NCI-H69 (cell line): ENCODE results near the gene ST3GAL4.
A peak's percentile ranks its signal among the peaks of the same experiment; 100 is the strongest.
"Not testable (repeated sequence)": the region's sequence is repeated elsewhere in the genome, so short reads cannot be mapped to it uniquely, and the experiment has no call there.

Experiments
- DNase-seq: peaks from one replicate; lab custom pipeline; 2025; lab: John Stamatoyannopoulos, UW

ST3GAL4 gene, protein sequence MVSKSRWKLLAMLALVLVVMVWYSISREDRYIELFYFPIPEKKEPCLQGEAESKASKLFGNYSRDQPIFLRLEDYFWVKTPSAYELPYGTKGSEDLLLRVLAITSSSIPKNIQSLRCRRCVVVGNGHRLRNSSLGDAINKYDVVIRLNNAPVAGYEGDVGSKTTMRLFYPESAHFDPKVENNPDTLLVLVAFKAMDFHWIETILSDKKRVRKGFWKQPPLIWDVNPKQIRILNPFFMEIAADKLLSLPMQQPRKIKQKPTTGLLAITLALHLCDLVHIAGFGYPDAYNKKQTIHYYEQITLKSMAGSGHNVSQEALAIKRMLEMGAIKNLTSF

DNA sequence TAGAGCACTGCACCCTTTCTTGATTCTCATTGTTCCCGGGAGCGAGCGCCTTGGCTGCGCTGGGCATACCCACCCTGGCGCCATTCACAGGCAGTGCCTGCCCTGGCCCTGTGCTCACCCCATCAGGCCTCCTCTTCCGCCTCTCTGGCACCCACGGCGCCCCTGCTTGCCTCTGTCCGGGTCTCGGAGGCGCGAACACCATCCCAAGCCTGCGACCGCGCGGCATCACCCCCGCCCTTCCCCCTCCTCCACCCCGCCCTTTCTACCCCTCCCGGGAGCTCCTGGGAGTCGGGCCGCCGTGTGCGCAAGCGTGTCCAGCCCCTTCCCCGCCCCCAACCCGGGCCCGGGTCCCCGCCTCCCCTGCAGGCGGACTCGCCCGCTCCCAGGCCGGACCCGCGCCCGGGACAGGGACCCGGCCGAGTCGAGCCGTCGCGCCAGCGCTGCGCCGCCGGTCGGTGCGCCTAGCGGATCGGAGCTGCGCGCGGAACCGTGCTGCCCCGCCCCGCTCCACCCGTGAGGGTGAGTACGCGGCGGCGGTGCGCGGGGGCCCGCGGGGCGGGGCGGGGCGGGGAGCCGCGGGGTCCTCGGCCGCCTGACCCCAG, at the start of gene ST3GAL4:
Gene ST3GAL4, plus strand, starts transcription at position 363 of the 602 bp plus-strand sequence. CDS start 50,470 bp downstream, outside the sequence.
- DNase-seq = peak; percentile 94

DNA sequence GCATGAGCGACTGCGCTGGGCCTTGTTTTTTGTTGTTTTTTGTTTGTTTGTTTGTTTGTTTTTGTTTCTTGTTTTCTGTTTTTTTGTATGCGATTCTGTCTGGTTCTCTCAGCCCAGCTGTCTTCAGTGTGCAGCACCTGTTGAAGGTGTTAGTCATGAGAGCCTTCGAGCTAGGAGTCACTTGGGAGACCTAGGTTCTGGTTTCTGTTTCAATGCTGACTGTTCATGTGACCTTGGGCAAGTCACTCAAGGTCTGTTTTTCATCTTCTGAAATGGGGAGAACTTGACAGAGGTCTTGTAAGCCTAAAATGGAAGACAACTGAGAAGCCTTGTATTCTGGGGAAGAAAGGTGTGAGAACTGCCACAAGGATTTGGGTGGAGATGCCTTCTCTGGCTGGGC, 49.8 kb upstream of the ST3GAL4 start:
- no peak for DNase-seq

DNA sequence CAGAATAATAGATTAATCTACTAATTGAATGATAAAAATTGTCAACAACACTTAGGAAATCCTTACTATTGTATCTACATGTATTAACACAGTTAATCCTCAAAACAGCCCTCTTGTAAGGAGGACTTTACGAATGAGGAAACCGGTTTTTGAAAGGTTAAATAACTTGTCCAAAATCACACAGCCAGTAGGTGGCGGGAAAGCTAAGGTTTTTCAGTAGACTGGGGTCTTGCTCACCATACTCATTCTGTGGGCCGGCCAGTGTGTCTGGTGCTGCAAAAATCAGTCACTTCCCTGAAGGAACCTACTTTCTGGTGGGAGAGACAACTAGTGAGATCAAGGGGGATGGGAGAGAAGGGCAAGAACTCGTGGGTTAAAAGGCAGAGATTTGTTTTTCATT, 47.8 kb upstream of the ST3GAL4 start:
- DNase-seq = peak; percentile 65

DNA sequence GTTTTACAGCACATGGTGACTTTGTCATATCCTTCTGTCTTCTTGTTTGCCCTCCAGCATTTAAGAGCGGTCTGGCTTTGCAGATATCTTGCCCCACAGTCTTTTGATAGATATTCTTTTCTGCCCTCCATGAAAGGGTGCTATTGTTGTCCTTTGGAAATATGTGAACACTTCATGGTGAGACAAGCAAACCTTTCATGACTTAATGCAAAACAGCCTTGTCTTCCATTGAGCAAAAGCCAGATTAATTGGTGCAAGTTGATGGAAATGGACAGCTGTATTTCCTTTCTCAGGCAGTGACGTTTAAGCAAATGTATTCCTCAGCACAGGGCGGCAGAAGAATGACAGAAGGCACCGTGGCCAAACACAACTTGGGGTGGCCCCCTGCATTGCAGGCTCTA, 47.2 kb upstream of the ST3GAL4 start:
- DNase-seq = no peak

DNA sequence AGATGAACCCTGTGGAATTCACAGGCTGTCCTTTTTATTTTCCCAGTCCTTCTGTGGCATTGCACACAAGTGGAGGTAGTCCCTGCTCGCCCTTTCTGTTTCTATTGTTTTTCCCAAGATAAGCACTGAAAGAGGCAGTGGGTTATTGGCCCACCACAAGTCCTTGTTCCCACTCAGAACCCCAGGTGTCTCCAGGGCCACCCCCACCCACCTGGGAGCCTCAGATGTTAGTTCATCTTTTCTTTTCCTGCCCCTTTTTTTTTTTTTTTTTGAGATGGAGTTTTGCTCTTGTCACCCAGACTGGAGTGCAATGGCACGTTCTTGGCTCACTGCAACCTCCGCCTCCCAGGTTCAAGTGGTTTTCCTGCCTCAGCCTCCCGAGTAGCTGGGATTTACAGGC, 46.7 kb upstream of the ST3GAL4 start:
- not testable (repeated sequence) for DNase-seq

DNA sequence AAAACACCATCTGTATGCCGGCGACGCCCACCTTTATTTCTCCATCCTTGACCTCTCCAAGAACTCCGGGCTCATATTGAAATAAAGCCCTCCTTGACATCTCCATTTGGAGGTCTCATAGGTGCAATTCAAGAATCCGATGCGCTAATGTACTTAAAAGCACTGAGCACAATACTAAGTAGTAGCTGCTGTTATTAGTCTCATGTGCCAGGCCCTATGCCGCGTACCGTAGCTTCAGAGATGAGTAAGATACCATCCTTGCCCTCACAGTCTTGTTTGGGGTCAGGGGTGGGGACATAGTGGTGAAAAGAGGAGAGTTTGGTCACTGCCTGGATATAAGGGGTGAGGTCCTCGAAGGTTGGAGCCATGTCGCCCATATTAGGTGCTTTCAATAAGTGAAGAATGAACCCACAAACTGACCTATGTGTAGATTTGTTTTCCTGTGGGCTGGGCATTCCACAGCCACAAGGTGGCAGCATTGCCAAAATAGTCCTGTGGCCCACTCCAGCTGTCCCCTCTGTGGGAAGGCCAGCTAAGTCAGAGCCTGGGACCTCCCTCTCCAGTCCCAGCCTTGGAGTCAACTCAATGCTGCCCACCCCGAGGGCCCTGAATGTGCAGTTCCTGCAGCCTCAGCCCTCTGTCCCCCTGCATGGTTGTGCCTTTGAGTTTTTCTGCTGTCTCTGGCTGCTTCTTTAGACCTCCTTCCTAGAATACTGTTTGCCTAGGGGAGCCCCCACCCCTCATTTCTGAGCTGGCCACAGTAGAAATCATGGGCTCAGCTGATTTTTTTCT, 45.1 kb upstream of the ST3GAL4 start:
- peak; percentile 77 for DNase-seq

DNA sequence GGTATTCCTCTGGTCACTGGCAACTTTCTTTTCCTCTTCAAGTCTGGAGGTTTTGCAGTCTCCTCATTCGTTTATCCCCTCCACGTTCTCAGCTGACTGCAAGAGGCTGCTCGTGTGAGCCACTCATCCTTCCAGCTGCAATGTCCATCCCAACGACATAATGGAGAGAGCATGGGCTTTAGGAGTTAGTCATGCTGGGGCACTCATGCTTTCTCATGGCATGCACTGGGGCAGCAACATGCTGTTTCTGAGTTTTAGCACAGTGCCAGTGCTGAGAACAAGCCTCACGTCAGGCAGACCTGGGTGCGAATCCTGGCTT, 44.5 kb upstream of the ST3GAL4 start:
- no peak for DNase-seq

DNA sequence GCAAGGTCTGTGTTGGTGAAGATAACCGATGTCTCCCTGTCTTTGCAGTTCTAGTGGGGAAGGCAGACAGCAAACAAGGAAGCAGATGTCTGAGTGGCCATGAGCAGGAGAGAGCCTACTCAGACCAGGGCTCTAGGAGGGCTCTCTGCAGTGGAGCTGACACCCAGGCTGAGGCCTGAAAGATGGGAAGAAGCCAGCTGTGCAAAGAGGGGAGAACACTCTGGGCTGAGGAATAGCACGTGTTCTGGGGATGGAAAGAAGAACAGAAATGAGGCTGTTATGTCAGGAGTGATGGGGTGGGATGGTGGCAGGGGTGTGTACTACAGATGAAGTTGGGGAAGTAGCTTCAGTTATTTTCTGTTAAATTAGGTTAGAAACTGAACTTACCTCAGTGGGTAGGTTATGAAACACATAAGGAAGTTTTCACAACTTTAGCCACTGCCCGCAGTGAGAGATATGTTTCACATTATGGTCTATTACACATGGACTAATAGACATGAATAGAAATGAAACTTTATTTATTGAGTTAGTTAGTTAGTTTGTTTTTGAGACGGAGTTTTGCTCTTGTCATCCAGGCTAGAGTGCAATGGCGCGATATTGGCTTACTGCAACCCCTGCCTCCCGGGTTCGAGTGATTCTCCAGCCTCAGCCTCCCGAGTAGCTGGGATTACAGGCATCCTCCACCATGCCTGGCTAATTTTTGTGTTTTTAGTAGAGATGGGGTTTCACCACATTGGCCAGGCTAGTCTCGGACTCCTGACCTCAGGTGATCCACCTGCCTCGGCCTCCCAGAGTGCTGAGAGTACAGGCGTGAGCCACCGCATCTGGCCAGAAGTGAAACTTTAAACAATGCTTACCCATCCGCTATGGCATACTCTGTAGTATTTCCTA, 43.8 kb upstream of the ST3GAL4 start:
- DNase-seq = no peak

DNA sequence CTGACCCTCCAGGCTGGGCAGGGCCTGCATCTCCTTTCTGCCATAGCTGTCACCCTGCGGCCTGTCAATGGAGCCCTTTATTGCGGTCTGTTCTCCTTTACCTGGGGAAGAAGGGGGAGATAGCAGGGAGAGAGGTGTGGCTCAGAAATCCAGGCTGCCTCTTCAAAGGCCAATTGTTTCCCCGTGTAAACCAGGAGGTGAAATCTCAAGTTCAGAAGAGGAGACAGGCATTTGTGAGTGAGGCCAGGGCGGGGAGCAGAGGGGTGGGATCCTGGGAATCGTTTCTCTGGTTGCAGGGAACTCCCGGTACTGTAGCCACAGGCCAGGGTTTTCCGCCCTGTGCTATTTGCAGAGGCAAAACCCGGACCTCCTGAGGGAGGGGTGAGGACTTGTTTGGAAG, 42.5 kb upstream of the ST3GAL4 start:
- DNase-seq = no peak

DNA sequence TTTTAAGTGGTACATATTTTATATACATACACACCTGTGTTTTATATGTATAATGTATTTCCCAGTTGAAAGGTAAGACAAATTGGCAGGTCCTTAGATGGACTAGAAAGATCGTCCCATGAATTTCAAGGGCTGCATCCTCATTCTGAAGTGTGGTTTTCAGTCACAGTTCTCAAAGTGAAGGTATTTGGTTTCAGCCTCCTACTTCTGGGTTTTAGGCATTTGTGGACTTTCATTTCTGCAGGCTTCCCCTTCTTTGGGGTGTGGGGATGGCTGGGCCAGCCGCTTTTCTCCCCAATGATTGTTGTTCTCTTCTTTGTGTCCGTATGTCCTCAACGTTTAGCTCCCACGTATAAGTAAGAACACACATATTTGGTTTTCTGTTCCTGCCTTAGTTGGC, 41.7 kb upstream of the ST3GAL4 start:
- no peak for DNase-seq

DNA sequence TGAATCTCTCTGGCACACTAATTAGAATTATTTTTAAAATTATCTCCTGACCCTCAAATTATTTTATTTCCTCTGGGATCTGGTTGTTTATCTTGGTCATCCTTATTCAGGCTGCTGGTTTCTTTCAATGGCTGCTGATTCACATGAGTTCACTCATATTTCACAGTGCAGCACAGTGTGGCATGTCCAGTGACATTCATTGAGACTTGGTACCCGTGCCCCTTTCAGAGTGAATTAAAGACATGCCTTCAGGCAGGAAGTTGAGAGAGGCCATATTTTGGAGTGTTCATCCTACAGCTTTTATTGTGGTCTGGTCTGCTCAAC, 38.1 kb upstream of the ST3GAL4 start:
- DNase-seq = no peak

DNA sequence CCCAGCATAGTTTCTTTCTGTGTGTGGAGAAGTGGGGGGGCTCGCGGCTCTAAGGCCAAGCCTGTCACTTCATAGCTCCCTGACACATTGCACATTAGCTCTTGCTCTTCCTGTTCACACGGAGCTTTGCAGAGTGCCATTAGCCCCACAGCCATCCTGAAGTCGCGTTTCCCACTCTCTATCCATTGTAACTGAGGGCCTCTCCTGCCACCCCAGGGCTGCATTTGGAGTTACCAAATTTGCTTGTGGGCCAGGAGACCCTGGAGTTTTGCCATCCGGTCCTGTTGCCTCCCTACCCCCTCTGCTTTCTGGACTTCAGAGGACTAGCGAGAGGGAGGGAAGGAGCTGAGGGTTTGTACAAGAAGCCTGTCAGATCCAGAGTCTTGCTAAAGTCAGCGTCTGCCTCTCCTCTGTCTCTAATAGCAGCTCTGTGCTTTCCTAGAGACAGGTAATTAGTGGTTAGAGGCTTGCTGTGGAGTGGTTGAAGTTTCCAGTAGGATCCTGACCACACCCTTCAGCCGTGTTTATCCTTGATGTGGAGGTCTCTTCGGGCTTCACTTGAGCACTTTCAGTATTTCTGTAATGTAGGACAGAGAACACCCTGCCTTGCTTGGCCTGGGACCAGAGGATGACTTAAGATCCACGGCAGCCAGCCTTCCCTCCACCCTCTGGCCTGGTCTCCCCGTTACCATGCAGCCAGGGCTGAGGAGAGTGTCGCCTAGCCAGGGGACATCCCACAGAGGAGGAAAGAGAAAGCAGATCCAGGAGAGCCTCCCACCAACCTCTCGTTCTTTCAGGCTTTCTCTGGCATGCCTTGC, 37.5 kb upstream of the ST3GAL4 start:
- peak; percentile 72 for DNase-seq

DNA sequence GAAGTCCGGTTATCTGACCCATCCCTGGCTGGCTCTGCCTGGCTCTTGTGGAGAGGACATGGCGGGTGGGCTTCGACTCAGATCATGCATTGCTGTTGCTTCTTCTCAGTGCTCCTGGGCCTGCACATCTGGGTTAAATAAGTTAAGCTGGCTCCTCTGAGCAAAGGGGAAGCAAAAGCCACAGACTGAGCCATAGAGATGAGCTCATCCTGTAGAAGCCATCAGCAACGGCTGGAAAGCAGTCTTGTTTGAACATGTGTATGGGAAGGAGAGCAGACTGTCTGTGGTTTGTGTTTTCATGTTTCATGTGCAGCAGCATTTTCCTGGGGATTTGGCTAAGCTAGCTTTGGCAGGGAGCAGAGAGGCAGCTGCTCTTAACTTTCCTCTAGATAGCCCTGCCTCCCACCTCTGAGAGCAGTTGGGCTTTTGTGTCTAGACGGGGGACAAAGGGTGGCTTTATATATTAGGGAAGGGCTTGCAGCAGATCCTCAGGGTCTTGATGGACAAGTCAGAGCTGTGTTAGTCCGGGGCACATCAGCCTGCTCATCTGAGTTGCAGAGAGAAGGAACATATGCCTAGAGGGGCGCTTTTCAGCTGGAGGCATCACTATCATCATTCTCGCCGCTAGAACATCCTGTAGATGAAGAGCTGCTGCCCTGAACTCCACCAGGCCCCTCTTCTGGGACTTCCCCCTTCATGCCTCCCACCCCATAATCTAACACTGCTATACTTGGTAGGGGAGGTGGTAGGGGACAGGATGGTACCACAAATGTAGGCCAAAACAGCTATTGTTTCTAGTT, 36.7 kb upstream of the ST3GAL4 start:
- DNase-seq = peak; percentile 17

DNA sequence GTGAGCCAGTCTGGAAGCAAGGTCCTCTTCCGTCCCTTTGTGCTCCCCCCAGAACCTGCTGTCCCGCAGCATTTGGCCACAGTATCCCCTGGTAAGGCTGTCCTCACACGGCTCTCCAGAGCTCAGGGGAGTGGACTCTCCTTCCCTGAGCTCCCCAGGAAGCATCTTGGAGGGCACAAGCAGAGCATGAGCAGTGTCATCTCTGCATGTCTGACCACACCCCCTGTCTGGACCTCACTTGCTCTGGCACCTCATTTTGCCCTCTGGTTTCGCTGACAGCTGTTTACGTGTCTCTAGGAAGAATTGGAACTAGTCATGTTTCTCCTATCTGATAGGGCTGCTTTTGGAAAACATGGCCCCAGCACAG, 36.1 kb upstream of the ST3GAL4 start:
- no peak for DNase-seq

DNA sequence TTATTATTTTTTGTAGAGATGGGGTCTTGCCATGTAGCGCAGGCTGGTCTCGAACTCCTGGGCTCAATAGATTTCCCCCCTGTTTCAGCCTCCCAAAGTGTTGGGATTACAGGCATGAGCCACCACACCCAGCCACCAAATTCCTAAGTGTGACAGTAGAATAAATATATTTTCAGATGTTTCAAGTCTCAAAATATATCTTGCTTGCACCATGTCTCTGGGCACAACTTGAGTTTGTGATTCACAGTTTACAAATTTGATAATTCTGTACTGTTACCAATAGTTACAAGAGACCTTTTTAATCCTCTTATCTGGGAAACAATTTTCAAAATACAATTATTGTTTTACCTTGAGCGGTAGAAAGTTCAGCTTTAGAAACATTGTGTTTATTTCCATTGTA, 32.5 kb upstream of the ST3GAL4 start:
- DNase-seq = no peak

DNA sequence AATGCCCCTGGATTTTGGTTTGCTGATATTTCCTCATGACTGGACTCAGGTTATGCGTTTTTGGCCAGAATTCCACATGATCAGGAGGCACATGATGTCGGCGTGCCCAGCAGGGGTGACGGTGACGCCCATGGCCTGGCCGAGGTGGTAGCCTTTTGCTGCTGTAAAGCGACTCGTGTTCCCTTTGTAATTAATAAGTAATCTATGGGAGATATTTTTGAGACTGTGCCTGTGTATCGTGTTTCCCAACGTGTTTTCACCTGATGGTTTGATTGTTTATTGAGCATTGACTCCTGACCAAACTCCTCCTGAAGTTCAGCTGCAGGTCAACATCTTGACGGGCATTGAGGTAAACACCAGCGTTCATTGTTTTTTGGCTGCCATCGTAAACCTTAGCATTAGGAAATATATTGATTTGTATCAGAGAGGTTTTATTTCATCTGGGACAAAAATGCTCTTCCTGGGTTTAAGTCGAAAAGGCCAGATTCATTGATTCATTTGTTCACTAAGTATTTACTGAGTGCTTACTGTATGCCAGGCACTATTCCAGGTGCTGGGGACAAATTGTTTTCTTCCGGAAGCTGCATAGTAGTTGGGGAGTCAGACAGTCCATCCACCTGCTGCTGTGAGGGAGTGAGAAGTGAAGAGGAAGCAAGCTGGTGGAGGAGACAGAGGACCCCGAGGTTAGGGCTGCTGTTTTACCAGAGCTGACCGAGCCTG, 28.0 kb upstream of the ST3GAL4 start:
- DNase-seq = no peak

DNA sequence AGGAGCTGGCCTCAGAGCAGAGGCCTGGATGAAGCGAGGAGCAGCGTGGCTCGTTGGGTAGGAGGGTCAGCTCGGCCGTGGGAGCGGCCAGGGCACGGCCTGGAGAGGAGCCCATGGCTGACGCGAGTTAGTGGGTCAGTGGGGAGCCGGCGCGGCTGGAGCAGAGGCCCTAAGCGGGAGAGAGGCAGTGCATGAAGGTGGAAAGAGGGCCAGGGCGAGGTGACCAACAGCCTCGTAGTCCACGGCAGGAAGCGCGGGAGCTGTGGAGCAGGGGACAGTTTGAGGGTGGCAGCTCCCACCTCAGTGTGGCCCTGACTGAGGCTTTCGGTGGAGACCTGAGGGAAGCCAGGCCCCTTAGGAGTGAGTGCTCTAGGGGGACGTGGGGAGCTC, 27.5 kb upstream of the ST3GAL4 start:
- no peak for DNase-seq

DNA sequence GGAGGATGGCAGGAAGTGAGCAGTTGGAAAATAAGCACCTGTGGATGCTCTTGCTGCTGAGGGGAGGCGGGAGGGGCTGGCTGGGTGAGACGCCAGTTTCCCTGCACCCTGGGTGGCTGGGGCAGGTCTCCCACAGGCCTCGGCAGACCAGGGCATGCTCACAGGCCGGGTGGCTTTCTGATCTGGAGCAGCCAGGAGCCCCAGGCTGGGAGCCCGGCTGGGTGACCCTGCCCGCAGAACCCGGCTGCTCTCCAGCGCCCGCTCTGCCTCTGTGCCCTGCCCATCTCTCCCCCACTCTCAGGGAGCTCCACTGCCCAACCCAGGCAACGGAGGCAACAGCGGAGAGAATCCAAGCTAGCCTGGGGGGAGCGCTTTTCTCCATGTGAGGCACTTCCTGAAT, 27.0 kb upstream of the ST3GAL4 start:
- peak; percentile 70 for DNase-seq

DNA sequence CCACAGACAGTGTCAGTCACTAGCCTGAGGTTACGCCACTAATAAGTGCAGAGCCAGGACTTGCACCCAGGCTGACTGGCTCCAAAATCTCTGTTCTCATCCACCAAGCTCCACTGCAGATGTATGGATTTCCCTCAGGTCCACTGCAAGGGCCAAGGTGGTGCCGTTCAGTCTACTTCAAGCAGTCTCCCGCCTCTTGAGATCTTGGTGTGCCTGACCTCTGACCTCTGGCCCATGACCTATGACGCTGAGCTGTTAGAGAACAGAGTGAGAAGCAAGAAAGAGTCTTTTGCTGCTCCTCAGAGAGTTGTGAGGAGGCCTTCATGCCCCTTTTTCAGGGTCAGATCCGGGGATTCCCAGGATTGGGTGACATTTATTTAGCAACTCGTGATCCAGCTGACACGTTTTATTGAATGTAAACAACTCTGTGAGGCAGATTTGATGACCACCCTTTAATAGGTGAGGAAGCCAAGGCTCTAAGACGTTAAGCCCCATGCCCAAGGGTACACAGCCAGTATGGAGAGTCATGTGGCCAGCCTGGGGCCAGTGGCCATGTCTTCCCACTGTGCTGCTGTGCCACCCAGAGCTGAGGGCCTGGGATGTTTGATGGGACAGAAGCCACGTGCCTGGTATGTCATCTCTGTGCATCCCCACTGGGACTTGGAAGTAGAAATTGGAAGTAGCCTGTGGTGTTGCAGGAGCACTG, 26.4 kb upstream of the ST3GAL4 start:
- DNase-seq = no peak
